ENCODE measurements around the gene TMC1.

TMC1 gene

DNA sequence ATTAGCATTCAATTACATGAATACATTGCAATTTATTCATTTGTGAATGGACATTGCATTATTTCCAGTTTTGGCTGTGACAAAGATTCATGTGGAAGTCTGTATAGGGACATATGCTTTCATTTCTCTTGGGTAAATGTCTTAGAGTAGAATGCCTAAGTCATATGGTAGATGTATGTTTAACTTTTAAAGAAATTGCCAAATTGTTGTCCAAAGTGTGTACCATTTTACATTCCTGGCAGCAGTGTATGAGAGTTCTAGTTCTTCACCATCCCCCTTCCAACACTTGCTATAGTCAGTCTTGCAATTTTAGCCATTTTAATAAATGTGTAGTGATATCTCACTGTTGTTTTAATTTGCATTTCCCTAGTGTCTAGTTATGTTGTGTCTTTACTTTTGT, 122.2 kb downstream of the TMC1 start:
- TF ChIP-seq ARNTL (CRISPR knock-in tag; IDR thresholded peaks at IDR 0.05; ENCODE audit: borderline replicate concordance, low read depth) (no peak), OSR1 (CRISPR knock-in tag; IDR thresholded peaks at IDR 0.05) (no peak), ZNF565 (CRISPR knock-in tag; conservative IDR thresholded peaks at IDR 0.05; ENCODE audit: low read depth) (no peak), ZC3H10 (CRISPR knock-in tag; IDR thresholded peaks at IDR 0.05) (no peak), ZNF70 (CRISPR knock-in tag; IDR thresholded peaks at IDR 0.05) (no peak), TCF4 (CRISPR knock-in tag; IDR thresholded peaks at IDR 0.05; ENCODE audit: borderline replicate concordance) (no peak), GLIS3 (CRISPR knock-in tag; IDR thresholded peaks at IDR 0.05) (no peak), PATZ1 (CRISPR knock-in tag; IDR thresholded peaks at IDR 0.05; ENCODE audit: borderline replicate concordance) (no peak), CSDC2 (CRISPR knock-in tag; IDR thresholded peaks at IDR 0.05) (no peak), ZNF8 (CRISPR knock-in tag; IDR thresholded peaks at IDR 0.05) (no peak), TOX (CRISPR knock-in tag; IDR thresholded peaks at IDR 0.05; ENCODE audit: borderline replicate concordance) (no peak), ISL1 (CRISPR knock-in tag; IDR thresholded peaks at IDR 0.05) (no peak), CREB5 (CRISPR knock-in tag; IDR thresholded peaks at IDR 0.05; ENCODE audit: low read depth) (no peak), POU6F1 (CRISPR knock-in tag; IDR thresholded peaks at IDR 0.05; ENCODE audit: borderline replicate concordance, low read depth) (no peak), ZFP3 (CRISPR knock-in tag; IDR thresholded peaks at IDR 0.05) (no peak)
- ATAC-seq = no peak

GRCh38 chr9:72646061-72646460, 124.7 kb downstream of the TMC1 start:
- TF ChIP-seq PATZ1 (CRISPR knock-in tag; IDR thresholded peaks at IDR 0.05; ENCODE audit: borderline replicate concordance) (no peak), CSDC2 (CRISPR knock-in tag; IDR thresholded peaks at IDR 0.05) (no peak)
- ATAC-seq = no peak

DNA sequence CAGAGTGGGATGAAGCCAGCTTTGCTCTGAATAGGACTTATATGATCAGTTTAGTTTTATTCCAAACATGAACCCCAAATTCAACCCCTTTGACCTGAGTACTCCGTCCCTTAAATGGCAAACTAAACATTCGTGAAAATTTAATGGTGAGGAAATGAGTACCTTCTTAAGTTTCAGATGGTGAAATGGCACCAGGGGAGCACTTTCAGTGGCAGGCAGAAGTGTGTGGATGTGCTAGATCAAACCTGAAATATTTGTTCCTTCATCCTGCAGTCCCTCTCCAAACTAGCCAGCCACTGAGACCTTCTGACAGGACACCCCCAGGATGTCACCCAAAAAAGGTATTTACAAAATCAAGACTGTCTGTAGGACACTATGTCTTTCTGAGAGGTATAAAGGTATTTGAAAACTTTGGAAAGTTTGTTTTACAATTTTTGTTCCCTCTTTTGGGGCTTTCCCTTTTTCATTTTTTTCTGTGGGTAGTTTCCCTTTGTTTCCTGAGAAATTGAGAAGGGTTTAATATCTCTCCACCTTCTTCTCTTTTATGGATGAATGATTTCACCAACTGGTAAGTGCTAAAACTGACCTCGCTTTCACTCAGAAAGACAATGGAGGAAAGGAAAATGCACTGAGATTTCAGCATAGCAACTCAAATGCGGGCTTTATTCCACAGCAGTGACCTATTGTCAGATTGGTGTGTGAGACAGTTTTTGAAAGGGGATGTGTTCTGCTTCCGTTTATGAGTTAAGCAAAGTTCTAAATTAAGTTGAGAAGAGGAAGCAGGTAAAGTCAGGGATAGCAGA, 127.1 kb downstream of the TMC1 start:
- no peak for ATAC-seq
- TF ChIP-seq ZNF565 (CRISPR knock-in tag; conservative IDR thresholded peaks at IDR 0.05; ENCODE audit: low read depth) (no peak), RARB (CRISPR knock-in tag; IDR thresholded peaks at IDR 0.05) (no peak), ESRRG (CRISPR knock-in tag; IDR thresholded peaks at IDR 0.05) (no peak), PPARA (CRISPR knock-in tag; IDR thresholded peaks at IDR 0.05; ENCODE audit: borderline replicate concordance) (no peak), ZC3H10 (CRISPR knock-in tag; IDR thresholded peaks at IDR 0.05) (no peak), TCF4 (CRISPR knock-in tag; IDR thresholded peaks at IDR 0.05; ENCODE audit: borderline replicate concordance) (no peak), ISL1 (CRISPR knock-in tag; IDR thresholded peaks at IDR 0.05) (no peak), ARNTL (CRISPR knock-in tag; IDR thresholded peaks at IDR 0.05; ENCODE audit: borderline replicate concordance, low read depth) (no peak), CSDC2 (CRISPR knock-in tag; IDR thresholded peaks at IDR 0.05) (no peak), TOX (CRISPR knock-in tag; IDR thresholded peaks at IDR 0.05; ENCODE audit: borderline replicate concordance) (no peak), TSHZ2 (CRISPR knock-in tag; IDR thresholded peaks at IDR 0.05) (no peak), CSRNP3 (CRISPR knock-in tag; IDR thresholded peaks at IDR 0.05) (no peak), ZNF70 (CRISPR knock-in tag; IDR thresholded peaks at IDR 0.05) (no peak), ZNF8 (CRISPR knock-in tag; IDR thresholded peaks at IDR 0.05) (no peak)

Measured in SK-N-SH treated with all-trans-retinoic acid at 6 μM for 48 hours (cell line).